ENCODE data around the gene GAD2. TPM values are rescaled to one million over a fixed set of nuclear protein-coding genes. Genes with fewer than 3 reads are reported as not detected.
A peak's percentile ranks its signal among the peaks of the same experiment; 100 is the strongest.

The GAD2 gene
- total RNA-seq (not detected), polyA plus RNA-seq (not detected), total RNA-seq (not detected)

DNA sequence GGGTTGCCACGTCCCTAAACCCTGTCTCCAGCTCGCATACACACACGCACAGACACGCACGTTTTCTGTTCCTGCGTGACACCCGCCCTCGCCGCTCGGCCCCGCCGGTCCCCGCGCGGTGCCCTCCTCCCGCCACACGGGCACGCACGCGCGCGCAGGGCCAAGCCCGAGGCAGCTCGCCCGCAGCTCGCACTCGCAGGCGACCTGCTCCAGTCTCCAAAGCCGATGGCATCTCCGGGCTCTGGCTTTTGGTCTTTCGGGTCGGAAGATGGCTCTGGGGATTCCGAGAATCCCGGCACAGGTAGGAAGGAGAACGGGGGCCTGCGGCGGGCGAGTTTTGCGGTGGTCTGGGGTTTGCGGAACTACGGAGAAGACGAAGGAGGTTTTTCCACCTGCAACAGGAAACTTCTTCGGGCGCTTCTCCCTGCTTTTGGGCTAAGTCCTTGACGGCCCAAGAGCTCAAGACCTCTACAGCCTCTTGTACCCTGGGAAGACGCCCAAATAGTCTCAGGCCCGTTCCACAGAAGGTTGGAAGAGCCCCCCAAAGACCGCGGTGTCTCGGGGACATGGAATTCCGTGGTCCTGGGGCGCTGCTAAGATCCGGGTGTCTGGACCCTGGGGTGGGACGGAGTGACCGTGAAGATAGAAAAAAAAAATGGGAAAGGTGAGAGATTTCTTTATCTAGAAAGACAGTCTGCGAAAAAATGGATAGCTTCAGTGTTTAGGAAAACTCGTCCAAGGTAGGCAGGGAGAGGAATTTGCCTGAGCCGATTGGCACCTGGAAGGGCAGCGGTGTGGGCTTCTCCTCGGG is at the start of gene GAD2:
GAD2 (plus strand) TSS at position 190 of the 811 bp plus-strand sequence; CDS start at position 226, 36 bp downstream.
- Histone ChIP-seq H3K27me3 (ENCODE audit: control insufficient read depth in 2 of 2, insufficient read depth in 2 of 2, low read length in 2 of 2) (peaks cover 0 to 29% of the 10 kb centered on the region in 2 donors), H3K4me3 (ENCODE audit: low read length) (no peak within 1 kb of the TSS), H3K27ac (ENCODE audit: low read depth, low read length) (no peak within 1 kb of the TSS), H3K4me1 (ENCODE audit: control insufficient read depth in 2 of 2, insufficient read depth in 2 of 2, low read length in 2 of 2) (peaks cover 0 to 2% of the 10 kb centered on the region in 2 donors), H3K9me3 (ENCODE audit: control insufficient read depth in 2 of 3, low read length in 3 of 3) (no peaks in the 10 kb centered on the region), H3K36me3 (ENCODE audit: control insufficient read depth in 2 of 3, insufficient read depth in 3 of 3, low read length in 3 of 3) (no peaks in the 10 kb centered on the region)
- ChIA-PET CTCF (no interaction called here), POLR2A (no interaction called here)
- Mint-ChIP-seq H3K27me3 (peaks cover 81 to 95% (median 91%) of the 10 kb centered on the region in 5 donors), H3K27ac (peak within 1 kb of the TSS in 1 of 9 donors; percentile 52), H3K4me3 (peak within 1 kb of the TSS; percentile 55 to 86 (median 74)), H3K4me1 (peaks cover 14 to 42% (median 32%) of the 10 kb centered on the region in 7 donors), H3K9me3 (peaks cover 0 to 4% (median 0%) of the 10 kb centered on the region in 11 donors), H3K36me3 (peaks cover 0 to 7% (median 0%) of the 10 kb centered on the region in 5 donors)
- intact Hi-C loops (cut with micrococcal nuclease): loop anchor here in 1 of 2 donors (10.0 kb wide), 1 partner anchor 1528 kb away; the partner anchor contains the start of gene MKX
- ATAC-seq (no peak), DNase-seq (no peak)

DNA sequence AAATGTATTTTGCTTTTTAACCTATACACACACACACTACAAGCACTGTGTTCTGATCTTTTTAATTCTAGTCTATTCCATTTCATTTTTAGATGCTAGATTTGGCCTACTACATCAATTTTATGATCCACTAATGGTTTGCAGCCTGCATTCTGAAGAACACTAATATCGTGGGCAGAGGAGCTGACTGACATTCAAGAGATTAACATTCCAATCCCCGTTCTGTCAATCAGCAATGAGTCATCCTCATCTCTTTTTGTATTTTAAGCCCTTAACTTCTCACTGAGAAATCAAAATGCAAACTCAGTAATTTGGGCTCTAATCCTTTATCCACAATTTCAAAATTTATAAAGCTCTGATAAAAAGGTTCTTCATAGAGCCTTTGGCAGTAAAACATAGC is 47.1 kb upstream of the GAD2 start:
- no peaks in the 10 kb centered on the region for H3K4me1 ChIP-seq (ENCODE audit: control insufficient read depth in 2 of 2, insufficient read depth in 2 of 2, low read length in 2 of 2)
- H3K36me3 Mint-ChIP-seq: no peaks in the 10 kb centered on the region
- ChIA-PET CTCF (no interaction called here), POLR2A (no interaction called here)
- H3K27me3 ChIP-seq (ENCODE audit: control insufficient read depth in 2 of 2, insufficient read depth in 2 of 2, low read length in 2 of 2): no peaks in the 10 kb centered on the region
- H3K27ac Mint-ChIP-seq: no peak overlapping the region
- peaks cover 5 to 26% (median 16%) of the 10 kb centered on the region in 5 donors for H3K27me3 Mint-ChIP-seq
- no peak overlapping the region for H3K27ac ChIP-seq (ENCODE audit: low read depth, low read length)
- intact Hi-C loops (cut with micrococcal nuclease): no loop called here
- no peaks in the 10 kb centered on the region for H3K36me3 ChIP-seq (ENCODE audit: control insufficient read depth in 2 of 3, insufficient read depth in 3 of 3, low read length in 3 of 3)
- ATAC-seq: no peak
- H3K4me3 ChIP-seq (ENCODE audit: low read length): no peak overlapping the region
- H3K9me3 Mint-ChIP-seq: no peaks in the 10 kb centered on the region
- H3K9me3 ChIP-seq (ENCODE audit: control insufficient read depth in 2 of 3, low read length in 3 of 3): no peaks in the 10 kb centered on the region
- DNase-seq: no peak
- H3K4me1 Mint-ChIP-seq: no peaks in the 10 kb centered on the region
- H3K4me3 Mint-ChIP-seq: no peak overlapping the region

DNA sequence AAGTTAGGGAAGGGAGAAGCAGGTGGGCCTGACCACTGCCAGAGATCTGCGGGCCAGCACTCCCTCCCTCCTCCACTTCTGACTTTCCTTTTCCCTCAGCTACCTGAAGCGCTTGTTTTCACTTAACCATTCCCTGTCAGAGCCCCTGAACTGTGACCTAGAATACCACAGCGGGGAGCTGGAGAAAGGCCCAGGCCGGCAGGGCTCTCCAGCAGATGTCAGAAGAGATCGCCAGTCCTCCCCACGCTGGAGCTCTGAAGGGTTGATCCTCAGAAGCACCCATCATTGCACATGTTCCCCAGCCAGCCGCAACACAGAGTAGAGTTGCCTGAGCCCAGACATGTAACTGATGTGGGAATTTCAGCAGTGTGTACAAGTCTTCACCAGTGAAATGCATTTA is 44.4 kb upstream of the GAD2 start:
- H3K27ac Mint-ChIP-seq: no peak overlapping the region
- Histone ChIP-seq H3K36me3 (ENCODE audit: control insufficient read depth in 2 of 3, insufficient read depth in 3 of 3, low read length in 3 of 3) (no peaks in the 10 kb centered on the region), H3K9me3 (ENCODE audit: control insufficient read depth in 2 of 3, low read length in 3 of 3) (no peaks in the 10 kb centered on the region), H3K27ac (ENCODE audit: low read depth, low read length) (no peak overlapping the region), H3K4me1 (ENCODE audit: control insufficient read depth in 2 of 2, insufficient read depth in 2 of 2, low read length in 2 of 2) (no peaks in the 10 kb centered on the region), H3K4me3 (ENCODE audit: low read length) (no peak overlapping the region), H3K27me3 (ENCODE audit: control insufficient read depth in 2 of 2, insufficient read depth in 2 of 2, low read length in 2 of 2) (no peaks in the 10 kb centered on the region)
- ATAC-seq (no peak), DNase-seq (no peak)
- peaks cover 5 to 27% (median 22%) of the 10 kb centered on the region in 5 donors for H3K27me3 Mint-ChIP-seq
- CTCF ChIA-PET: no interaction called here
- no peaks in the 10 kb centered on the region for H3K9me3 Mint-ChIP-seq
- H3K4me3 Mint-ChIP-seq: no peak overlapping the region
- H3K36me3 Mint-ChIP-seq: no peaks in the 10 kb centered on the region
- POLR2A ChIA-PET: no interaction called here
- intact Hi-C loops (cut with micrococcal nuclease): no loop called here
- H3K4me1 Mint-ChIP-seq: no peaks in the 10 kb centered on the region

GRCh38 chr10:26173837-26174236 is 42.7 kb upstream of the GAD2 start:
- intact Hi-C loops (cut with micrococcal nuclease): no loop called here
- no peak for DNase-seq

GRCh38 chr10:26177341-26177740 is 39.2 kb upstream of the GAD2 start:
- no peaks in the 10 kb centered on the region for H3K4me1 ChIP-seq (ENCODE audit: control insufficient read depth in 2 of 2, insufficient read depth in 2 of 2, low read length in 2 of 2)
- POLR2A ChIA-PET: no interaction called here
- intact Hi-C loops (cut with micrococcal nuclease): no loop called here

More at GRCh38 chr10:26173837-26174236, 42.7 kb upstream of the GAD2 start:
- no peaks in the 10 kb centered on the region for H3K9me3 Mint-ChIP-seq
- no peaks in the 10 kb centered on the region for H3K36me3 ChIP-seq (ENCODE audit: control insufficient read depth in 2 of 3, insufficient read depth in 3 of 3, low read length in 3 of 3)
- H3K4me1 Mint-ChIP-seq: no peaks in the 10 kb centered on the region
- no peak overlapping the region for H3K4me3 ChIP-seq (ENCODE audit: low read length)
- no peaks in the 10 kb centered on the region for H3K36me3 Mint-ChIP-seq
- H3K27me3 ChIP-seq (ENCODE audit: control insufficient read depth in 2 of 2, insufficient read depth in 2 of 2, low read length in 2 of 2): no peaks in the 10 kb centered on the region
- no peak overlapping the region for H3K4me3 Mint-ChIP-seq
- H3K27me3 Mint-ChIP-seq: peaks cover 3 to 27% (median 26%) of the 10 kb centered on the region in 5 donors
- no peak overlapping the region for H3K27ac Mint-ChIP-seq
- H3K27ac ChIP-seq (ENCODE audit: low read depth, low read length): no peak overlapping the region
- H3K9me3 ChIP-seq (ENCODE audit: control insufficient read depth in 2 of 3, low read length in 3 of 3): no peaks in the 10 kb centered on the region
- ChIA-PET POLR2A (no interaction called here), CTCF (no interaction called here)
- H3K4me1 ChIP-seq (ENCODE audit: control insufficient read depth in 2 of 2, insufficient read depth in 2 of 2, low read length in 2 of 2): no peaks in the 10 kb centered on the region
- ATAC-seq: no peak

GRCh38 chr10:26194275-26194674 is 22.3 kb upstream of the GAD2 start:
- H3K36me3 ChIP-seq (ENCODE audit: control insufficient read depth in 2 of 3, insufficient read depth in 3 of 3, low read length in 3 of 3): no peaks in the 10 kb centered on the region
- no peak overlapping the region for H3K4me3 ChIP-seq (ENCODE audit: low read length)
- peaks cover 0 to 15% (median 3%) of the 10 kb centered on the region in 11 donors for H3K9me3 Mint-ChIP-seq
- POLR2A ChIA-PET: no interaction called here
- CTCF ChIA-PET: no interaction called here
- no peak overlapping the region for H3K27ac Mint-ChIP-seq
- H3K36me3 Mint-ChIP-seq: peaks cover 0 to 2% (median 0%) of the 10 kb centered on the region in 5 donors
- no peak overlapping the region for H3K27ac ChIP-seq (ENCODE audit: low read depth, low read length)
- no peak overlapping the region for H3K4me3 Mint-ChIP-seq
- H3K9me3 ChIP-seq (ENCODE audit: control insufficient read depth in 2 of 3, low read length in 3 of 3): no peaks in the 10 kb centered on the region
- H3K27me3 Mint-ChIP-seq: peaks cover 0 to 15% (median 10%) of the 10 kb centered on the region in 5 donors
- H3K4me1 ChIP-seq (ENCODE audit: control insufficient read depth in 2 of 2, insufficient read depth in 2 of 2, low read length in 2 of 2): no peaks in the 10 kb centered on the region
- intact Hi-C loops (cut with micrococcal nuclease): no loop called here
- H3K27me3 ChIP-seq (ENCODE audit: control insufficient read depth in 2 of 2, insufficient read depth in 2 of 2, low read length in 2 of 2): no peaks in the 10 kb centered on the region
- ATAC-seq (no peak), DNase-seq (no peak)
- H3K4me1 Mint-ChIP-seq: peaks cover 0 to 16% (median 5%) of the 10 kb centered on the region in 7 donors

More at GRCh38 chr10:26177341-26177740, 39.2 kb upstream of the GAD2 start:
- Histone ChIP-seq H3K4me3 (ENCODE audit: low read length) (no peak overlapping the region), H3K9me3 (ENCODE audit: control insufficient read depth in 2 of 3, low read length in 3 of 3) (no peaks in the 10 kb centered on the region), H3K27me3 (ENCODE audit: control insufficient read depth in 2 of 2, insufficient read depth in 2 of 2, low read length in 2 of 2) (no peaks in the 10 kb centered on the region), H3K36me3 (ENCODE audit: control insufficient read depth in 2 of 3, insufficient read depth in 3 of 3, low read length in 3 of 3) (no peaks in the 10 kb centered on the region), H3K27ac (ENCODE audit: low read depth, low read length) (no peak overlapping the region)
- Mint-ChIP-seq H3K4me3 (no peak overlapping the region), H3K27me3 (peaks cover 0 to 20% (median 8%) of the 10 kb centered on the region in 5 donors), H3K27ac (no peak overlapping the region), H3K9me3 (no peaks in the 10 kb centered on the region), H3K36me3 (no peaks in the 10 kb centered on the region), H3K4me1 (no peaks in the 10 kb centered on the region)
- no peak for DNase-seq
- ATAC-seq: no peak
- CTCF ChIA-PET: no interaction called here

GRCh38 chr10:26197248-26197647 is 19.3 kb upstream of the GAD2 start:
- POLR2A ChIA-PET: no interaction called here

More at GRCh38 chr10:26197248-26197647, 19.3 kb upstream of the GAD2 start:
- Histone ChIP-seq H3K27ac (ENCODE audit: low read depth, low read length) (no peak overlapping the region), H3K4me3 (ENCODE audit: low read length) (no peak overlapping the region), H3K4me1 (ENCODE audit: control insufficient read depth in 2 of 2, insufficient read depth in 2 of 2, low read length in 2 of 2) (no peaks in the 10 kb centered on the region), H3K9me3 (ENCODE audit: control insufficient read depth in 2 of 3, low read length in 3 of 3) (no peaks in the 10 kb centered on the region), H3K36me3 (ENCODE audit: control insufficient read depth in 2 of 3, insufficient read depth in 3 of 3, low read length in 3 of 3) (no peaks in the 10 kb centered on the region), H3K27me3 (ENCODE audit: control insufficient read depth in 2 of 2, insufficient read depth in 2 of 2, low read length in 2 of 2) (peaks cover 0 to 4% of the 10 kb centered on the region in 2 donors)
- DNase-seq: no peak
- peaks cover 0 to 7% (median 5%) of the 10 kb centered on the region in 5 donors for H3K27me3 Mint-ChIP-seq
- CTCF ChIA-PET: no interaction called here
- ATAC-seq: no peak
- intact Hi-C loops (cut with micrococcal nuclease): no loop called here
- no peak overlapping the region for H3K4me3 Mint-ChIP-seq
- peaks cover 0 to 16% (median 5%) of the 10 kb centered on the region in 7 donors for H3K4me1 Mint-ChIP-seq
- H3K27ac Mint-ChIP-seq: no peak overlapping the region
- peaks cover 0 to 15% (median 3%) of the 10 kb centered on the region in 11 donors for H3K9me3 Mint-ChIP-seq
- no peaks in the 10 kb centered on the region for H3K36me3 Mint-ChIP-seq

All from naive thymus-derived CD4-positive, alpha-beta T cell (primary cell).